Caco-2 (cell line): ENCODE results near the gene TTC38. TPM values are rescaled to one million over a fixed set of nuclear protein-coding genes. Genes with fewer than 3 reads are reported as not detected.

Experiments
- BruUV-seq: library from RNA; stranded (reverse); fragments of 400-500 nt; replicated peaks from 2 replicates; lab custom pipeline; 2021; lab: Mats Ljungman, UMichigan
- CTCF ChIA-PET: fragments of 300-600 bp; sonication (Branson Sonifier 250); formaldehyde crosslinking; loops from one replicate; lab custom pipeline; 2022; ENCODE audit warnings: antibody characterized with exemption; lab: Charles Lee
- POLR2A ChIA-PET: fragments of 300-600 bp; sonication (Branson Sonifier 250); formaldehyde crosslinking; loops from one replicate; lab custom pipeline; 2022; ENCODE audit warnings: antibody characterized with exemption; lab: Charles Lee
- DNase-seq, 2 experiments: peaks; one replicate each; pipeline versions ENCODE4 v3.0.0 to v3.0.0-alpha.2; 2020 to 2022
- H3K27me3 ChIP-seq: replicated peaks from 2 replicates; pipeline ENCODE4 v1.6.0; 2011; ENCODE audit warnings: low read length; ENCODE audit not compliant: control insufficient read depth, insufficient read depth
- H3K36me3 ChIP-seq: 2 replicates; pipeline ENCODE4 v1.5.1; 2011; ENCODE audit warnings: low read length; ENCODE audit not compliant: control insufficient read depth, insufficient read depth
- H3K4me1 ChIP-seq: fragments of 250-450 bp; sonication (Bioruptor Pico); 2 replicates; pipeline ENCODE4 v1.5.1; 2020; ENCODE audit warnings: mild to moderate bottlenecking
- H3K4me3 ChIP-seq: 2 replicates; pipeline ENCODE4 v1.5.1; 2011; ENCODE audit warnings: low read depth, mild to moderate bottlenecking, control low read depth, low read length
- H3K9me3 ChIP-seq: fragments of 250-450 bp; sonication (Bioruptor Pico); 2 replicates; pipeline ENCODE4 v1.5.1; 2020; ENCODE audit warnings: mild to moderate bottlenecking, moderate library complexity
- H3K27ac Mint-ChIP-seq: one replicate; pipeline ENCODE4 v1.8.0; 2022; ENCODE audit warnings: mixed read lengths; ENCODE audit not compliant: unreplicated experiment
- H3K27me3 Mint-ChIP-seq: one replicate; pipeline ENCODE4 v1.8.0; 2022; ENCODE audit warnings: mixed read lengths; ENCODE audit not compliant: insufficient read depth, unreplicated experiment
- H3K36me3 Mint-ChIP-seq: one replicate; pipeline ENCODE4 v1.8.0; 2022; ENCODE audit warnings: mild to moderate bottlenecking, mixed read lengths; ENCODE audit not compliant: insufficient read depth, unreplicated experiment
- H3K4me1 Mint-ChIP-seq: one replicate; pipeline ENCODE4 v1.8.0; 2022; ENCODE audit warnings: low read depth, mixed read lengths; ENCODE audit not compliant: unreplicated experiment
- H3K4me3 Mint-ChIP-seq: one replicate; pipeline ENCODE4 v1.8.0; 2022; ENCODE audit warnings: mild to moderate bottlenecking, moderate library complexity, mixed read lengths; ENCODE audit not compliant: unreplicated experiment
- H3K9me3 Mint-ChIP-seq: one replicate; pipeline ENCODE4 v1.8.0; 2022; ENCODE audit warnings: mixed read lengths; ENCODE audit not compliant: unreplicated experiment
- CTCF ChIP-seq, 2 experiments: fragments of 200-600 bp in 1 of 2; IDR thresholded peaks; 1 replicate in 1 of 2; 2 replicates in 1 of 2; pipeline versions ENCODE4 v1.5.1 to v1.8.0; 2011 to 2022; ENCODE audit warnings: antibody characterized with exemption in 1 of 2, control low read depth in 1 of 2, inconsistent platforms in 1 of 2, low read depth in 1 of 2, low read length in 1 of 2, mild to moderate bottlenecking in 1 of 2, moderate library complexity in 1 of 2; ENCODE audit not compliant: insufficient read depth in 1 of 2, severe bottlenecking in 1 of 2, unreplicated experiment in 1 of 2
- intact Hi-C: fragments of 100-400 bp; cut with micrococcal nuclease; formaldehyde crosslinking; loops from one replicate; pipeline ENCODE4 v1.10.0; 2022; ENCODE audit not compliant: unreplicated experiment
- total RNA-seq: library from RNA; stranded (reverse); gene quantifications from 2 replicates; pipeline ENCODE4 v1.2.3, GENCODE V29; 2022

Gene TTC38
- total RNA-seq, 1 experiment from 2014 or later = 44.5 TPM

- no peaks in the 10 kb centered on the region for H3K9me3 Mint-ChIP-seq
- POLR2A ChIA-PET = no interaction called here
- H3K36me3 ChIP-seq = peaks cover 2% of the 10 kb centered on the region
Observed at GRCh38 chr22:46292173-46292572, 24.4 kb downstream of the TTC38 start.

GRCh38 chr22:46292732-46293131, 24.9 kb downstream of the TTC38 start:
- BruUV-seq = no TSS peak
- Mint-ChIP-seq H3K27ac (no peak overlapping the region), H3K4me1 (peaks cover 10% of the 10 kb centered on the region), H3K36me3 (peaks cover 43% of the 10 kb centered on the region), H3K27me3 (no peaks in the 10 kb centered on the region), H3K9me3 (no peaks in the 10 kb centered on the region), H3K4me3 (no peak overlapping the region)
- TF ChIP-seq CTCF (IDR thresholded peaks at IDR 0.05; ENCODE audit: insufficient read depth in 1 of 2, low read depth in 1 of 2, low read length in 1 of 2, severe bottlenecking in 1 of 2, unreplicated experiment in 1 of 2) = no peak
- ChIA-PET POLR2A (no interaction called here), CTCF (no interaction called here)
- H3K4me1 ChIP-seq = peaks cover 8% of the 10 kb centered on the region; the same call in 1 of the 2 replicates
- peaks cover 2% of the 10 kb centered on the region for H3K36me3 ChIP-seq
- H3K9me3 ChIP-seq = no peaks in the 10 kb centered on the region
- no peak overlapping the region for H3K4me3 ChIP-seq
- no peaks in the 10 kb centered on the region for H3K27me3 ChIP-seq
- intact Hi-C loops = no loop called here
- DNase-seq = no peak

More at GRCh38 chr22:46292173-46292572, 24.4 kb downstream of the TTC38 start:
- BruUV-seq = no TSS peak
- Histone ChIP-seq H3K4me3 (no peak overlapping the region), H3K4me1 (peaks cover 8% of the 10 kb centered on the region; the same call in 1 of the 2 replicates), H3K27me3 (no peaks in the 10 kb centered on the region), H3K9me3 (no peaks in the 10 kb centered on the region)
- no peak for DNase-seq
- H3K36me3 Mint-ChIP-seq = peaks cover 43% of the 10 kb centered on the region
- TF ChIP-seq CTCF (IDR thresholded peaks at IDR 0.05; ENCODE audit: insufficient read depth in 1 of 2, low read depth in 1 of 2, low read length in 1 of 2, severe bottlenecking in 1 of 2, unreplicated experiment in 1 of 2) = no peak
- peaks cover 10% of the 10 kb centered on the region for H3K4me1 Mint-ChIP-seq
- CTCF ChIA-PET = no interaction called here
- no peak overlapping the region for H3K27ac Mint-ChIP-seq
- no peak overlapping the region for H3K4me3 Mint-ChIP-seq
- intact Hi-C loops = no loop called here
- H3K27me3 Mint-ChIP-seq = no peaks in the 10 kb centered on the region

- no peaks in the 10 kb centered on the region for H3K27me3 Mint-ChIP-seq
- H3K27ac Mint-ChIP-seq = no peak overlapping the region
- ChIA-PET POLR2A (no interaction called here), CTCF (no interaction called here)
- peaks cover 1% of the 10 kb centered on the region for H3K36me3 ChIP-seq
- DNase-seq = no peak
- no peaks in the 10 kb centered on the region for H3K9me3 Mint-ChIP-seq
- TF ChIP-seq CTCF (IDR thresholded peaks at IDR 0.05; ENCODE audit: insufficient read depth in 1 of 2, low read depth in 1 of 2, low read length in 1 of 2, severe bottlenecking in 1 of 2, unreplicated experiment in 1 of 2) = no peak
- peaks cover 8% of the 10 kb centered on the region; the same call in 1 of the 2 replicates for H3K4me1 ChIP-seq
- H3K4me3 ChIP-seq = no peak overlapping the region
- no TSS peak for BruUV-seq
- H3K36me3 Mint-ChIP-seq = peaks cover 46% of the 10 kb centered on the region
- no peak overlapping the region for H3K4me3 Mint-ChIP-seq
- H3K4me1 Mint-ChIP-seq = peaks cover 14% of the 10 kb centered on the region
- no peaks in the 10 kb centered on the region for H3K27me3 ChIP-seq
- no peaks in the 10 kb centered on the region for H3K9me3 ChIP-seq
- intact Hi-C loops = no loop called here
Observed at GRCh38 chr22:46293577-46294260, 25.9 kb downstream of the TTC38 start.
